GM12873 (cell line): ENCODE measurements around the gene MATN1.
A peak's percentile ranks its signal among the peaks of the same experiment; 100 is the strongest.

Experiments used
- CTCF ChIP-seq: IDR thresholded peaks from 2 replicates; pipeline ENCODE4 v1.5.1; 2012; ENCODE audit warnings: low read depth, mild to moderate bottlenecking, moderate library complexity, low read length, control low read depth; ENCODE audit not compliant: insufficient read depth; ENCODE audit errors: missing control alignments

MATN1 gene

DNA sequence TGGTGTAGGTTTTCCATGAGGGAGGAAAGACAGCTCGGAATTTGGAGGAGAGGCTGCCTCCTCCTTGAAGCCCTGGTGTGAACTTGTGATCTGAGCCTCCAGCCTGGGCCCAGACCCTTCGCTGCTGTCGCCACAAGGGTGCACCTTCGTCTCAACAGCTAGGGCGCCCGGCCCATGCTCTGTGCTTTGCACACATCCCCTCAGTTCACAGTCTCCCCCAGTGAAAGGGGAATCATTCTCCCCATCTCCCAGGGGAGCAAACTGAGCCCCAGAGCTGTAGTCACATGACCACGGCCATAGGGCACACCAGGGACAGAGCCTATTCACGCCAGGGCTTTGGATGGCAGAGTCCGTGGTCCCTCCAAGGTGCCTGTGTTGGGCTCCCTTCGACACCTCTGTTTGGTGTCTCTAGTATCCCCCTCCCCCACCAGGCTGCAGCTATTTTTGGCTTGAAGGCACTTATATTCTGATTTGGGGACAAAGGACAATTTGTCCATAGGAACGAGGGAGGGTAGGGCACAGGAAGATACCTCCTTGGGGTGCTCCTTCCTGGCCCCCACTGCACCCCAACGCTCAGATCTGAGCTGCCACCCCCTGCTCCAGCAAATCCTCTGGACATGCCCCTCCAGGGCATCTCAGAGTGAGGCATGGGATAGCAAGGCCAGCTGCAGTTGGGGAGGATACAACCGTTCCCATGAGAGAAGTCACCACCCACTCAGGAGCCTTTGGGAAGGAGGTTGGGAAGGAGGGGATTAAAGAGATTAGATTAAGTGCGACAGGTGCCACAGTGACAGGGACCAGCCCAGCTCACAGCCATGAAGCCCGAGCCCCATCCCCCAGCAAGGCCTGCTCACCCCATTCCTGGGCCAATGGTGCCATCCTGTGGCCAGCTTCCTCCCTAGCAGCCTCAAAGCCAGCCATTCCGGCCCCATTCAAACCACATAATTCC is 15.7 kb downstream of the MATN1 start:
- peak; percentile 85 for TF ChIP-seq CTCF

DNA sequence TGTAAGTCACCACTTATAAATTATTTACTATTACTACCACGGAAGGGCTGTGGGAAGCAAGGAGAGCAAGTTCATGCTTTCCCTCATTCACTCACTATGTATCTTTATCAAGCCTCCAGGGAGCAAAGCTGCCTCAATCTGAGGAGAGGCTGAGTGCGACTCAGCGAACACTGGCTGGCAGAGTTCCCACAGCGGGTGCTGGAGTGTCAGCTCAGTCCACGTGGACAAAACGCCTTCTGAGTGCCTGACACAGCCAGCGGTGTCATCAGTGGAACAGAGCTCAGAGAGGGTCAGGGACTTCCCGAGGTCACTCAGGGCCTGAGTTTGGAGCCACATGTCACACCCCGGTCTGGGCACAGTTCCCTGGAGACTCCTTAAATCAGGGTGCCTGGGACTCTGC is 16.9 kb downstream of the MATN1 start:
- no peak for TF ChIP-seq CTCF

DNA sequence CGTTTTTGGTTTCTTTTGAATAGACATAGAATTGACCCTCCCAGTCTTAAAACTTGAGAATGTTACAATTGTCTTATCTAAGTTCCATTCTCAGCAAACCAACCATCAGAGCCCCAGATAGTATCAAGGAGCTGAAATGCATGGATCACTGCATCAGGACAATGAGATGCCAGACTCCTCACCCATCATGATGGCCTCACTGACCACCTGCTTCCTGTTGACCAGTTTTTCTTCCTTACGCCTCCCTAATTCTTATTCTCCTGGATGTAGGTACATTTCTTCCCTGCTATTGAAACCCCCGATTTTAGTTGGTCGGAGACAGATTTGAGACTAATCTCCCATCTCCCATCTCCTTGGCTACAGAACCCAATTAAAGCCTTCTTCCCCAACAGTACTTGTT is 17.7 kb downstream of the MATN1 start:
- TF ChIP-seq CTCF: no peak

GRCh38 chr1:30704765-30705509 is 18.4 kb downstream of the MATN1 start:
- TF ChIP-seq CTCF: no peak

GRCh38 chr1:30704271-30704670 is 19.1 kb downstream of the MATN1 start:
- no peak for TF ChIP-seq CTCF

DNA sequence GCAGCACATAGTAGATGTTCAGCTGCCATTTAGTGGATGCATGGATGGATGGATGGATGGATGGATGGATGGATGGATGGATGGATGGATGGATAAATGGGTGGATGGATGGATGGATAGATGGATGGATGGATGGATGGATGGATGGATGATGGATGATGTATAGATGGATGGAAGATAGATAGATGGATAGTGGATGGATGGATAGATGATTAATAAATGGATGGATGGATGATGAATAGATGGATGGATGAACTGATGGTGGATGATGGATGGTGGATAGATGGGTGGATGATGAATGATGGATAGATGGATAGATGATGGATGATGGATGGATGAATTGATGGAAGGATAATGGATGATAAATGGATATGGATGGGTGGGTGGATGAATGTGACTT is 20.6 kb downstream of the MATN1 start:
- no peak for TF ChIP-seq CTCF

- TF ChIP-seq CTCF: no peak
Observed at GRCh38 chr1:30701258-30701633, 22.1 kb downstream of the MATN1 start.
